OCI-LY1 (cell line): ENCODE results near the gene AANAT.

Experiments
- H2AFZ ChIP-seq: fragments of 200-600 bp; sonication (generic), shearing (Covaris generic); 2 replicates; pipeline ENCODE4 v1.6.0; 2014; ENCODE audit warnings: antibody characterized with exemption, mild to moderate bottlenecking, low read length
- H3F3A ChIP-seq: fragments of 200-600 bp; sonication (generic), shearing (Covaris generic); 2 replicates; pipeline ENCODE4 v1.6.0; 2014; ENCODE audit warnings: mild to moderate bottlenecking, antibody characterized with exemption, low read length, moderate library complexity; ENCODE audit not compliant: insufficient read depth
- H3K27ac ChIP-seq: fragments of 200-600 bp; sonication (generic); 2 replicates; pipeline ENCODE4 v1.5.1; 2014; ENCODE audit warnings: low read length, mixed run types, mild to moderate bottlenecking, low read depth; ENCODE audit not compliant: poor library complexity, severe bottlenecking
- H3K27me3 ChIP-seq: fragments of 200-600 bp; sonication (generic); 2 replicates; pipeline ENCODE4 v1.6.0; 2014; ENCODE audit warnings: antibody characterized with exemption, mild to moderate bottlenecking, low read length, moderate library complexity; ENCODE audit not compliant: insufficient read depth
- H3K36me3 ChIP-seq: fragments of 200-600 bp; sonication (generic); 2 replicates; pipeline ENCODE4 v1.6.1; 2014; ENCODE audit warnings: mild to moderate bottlenecking, antibody characterized with exemption, low read length, moderate library complexity, mixed read lengths; ENCODE audit not compliant: insufficient read depth
- H3K4me1 ChIP-seq: fragments of 200-600 bp; sonication (generic); 2 replicates; pipeline ENCODE4 v1.5.1; 2014; ENCODE audit warnings: mild to moderate bottlenecking, low read length, moderate library complexity; ENCODE audit not compliant: insufficient read depth, severe bottlenecking
- H3K4me2 ChIP-seq: fragments of 200-600 bp; sonication (generic), shearing (Covaris generic); 2 replicates; pipeline ENCODE4 v1.6.1; 2014; ENCODE audit warnings: low read length
- H3K4me3 ChIP-seq: fragments of 200-600 bp; sonication (generic); 2 replicates; pipeline ENCODE4 v1.5.1; 2014; ENCODE audit warnings: low read length, low read depth, mild to moderate bottlenecking, mixed read lengths; ENCODE audit not compliant: poor library complexity, severe bottlenecking
- H3K79me2 ChIP-seq: fragments of 200-600 bp; shearing (Covaris generic); 2 replicates; pipeline ENCODE4 v1.6.1; 2016; ENCODE audit warnings: mixed run types, low read length, mixed read lengths; ENCODE audit not compliant: insufficient read depth
- H3K9ac ChIP-seq: fragments of 200-600 bp; sonication (generic), shearing (Covaris generic); 2 replicates; pipeline ENCODE4 v1.6.1; 2014; ENCODE audit warnings: mild to moderate bottlenecking, low read length, mixed read lengths
- H3K9me2 ChIP-seq: fragments of 200-600 bp; sonication (generic), shearing (Covaris generic); 2 replicates; pipeline ENCODE4 v1.6.1; 2014; ENCODE audit warnings: low read depth, mild to moderate bottlenecking, low read length, mixed read lengths
- H3K9me3 ChIP-seq: fragments of 200-600 bp; shearing (Covaris generic); 2 replicates; pipeline ENCODE4 v1.6.1; 2014; ENCODE audit warnings: low read length, mixed read lengths
- H4K20me1 ChIP-seq: fragments of 200-600 bp; sonication (generic), shearing (Covaris generic); 2 replicates; pipeline ENCODE4 v1.6.0; 2016; ENCODE audit warnings: mild to moderate bottlenecking, low read length; ENCODE audit not compliant: insufficient read depth
- CTCF ChIP-seq: fragments of 200-600 bp; sonication (generic), shearing (Covaris generic); IDR thresholded peaks from 2 replicates; pipeline ENCODE4 v1.5.1; 2017; ENCODE audit warnings: mild to moderate bottlenecking, antibody characterized with exemption, low read length, moderate library complexity, mixed read lengths
- EZH2 ChIP-seq: fragments of 200-600 bp; sonication (generic), shearing (Covaris generic); IDR thresholded peaks from 2 replicates; pipeline ENCODE4 v1.8.0; 2017; ENCODE audit warnings: borderline replicate concordance, mixed run types, mild to moderate bottlenecking, antibody characterized with exemption, low read length, moderate library complexity, mixed read lengths

The AANAT gene

DNA sequence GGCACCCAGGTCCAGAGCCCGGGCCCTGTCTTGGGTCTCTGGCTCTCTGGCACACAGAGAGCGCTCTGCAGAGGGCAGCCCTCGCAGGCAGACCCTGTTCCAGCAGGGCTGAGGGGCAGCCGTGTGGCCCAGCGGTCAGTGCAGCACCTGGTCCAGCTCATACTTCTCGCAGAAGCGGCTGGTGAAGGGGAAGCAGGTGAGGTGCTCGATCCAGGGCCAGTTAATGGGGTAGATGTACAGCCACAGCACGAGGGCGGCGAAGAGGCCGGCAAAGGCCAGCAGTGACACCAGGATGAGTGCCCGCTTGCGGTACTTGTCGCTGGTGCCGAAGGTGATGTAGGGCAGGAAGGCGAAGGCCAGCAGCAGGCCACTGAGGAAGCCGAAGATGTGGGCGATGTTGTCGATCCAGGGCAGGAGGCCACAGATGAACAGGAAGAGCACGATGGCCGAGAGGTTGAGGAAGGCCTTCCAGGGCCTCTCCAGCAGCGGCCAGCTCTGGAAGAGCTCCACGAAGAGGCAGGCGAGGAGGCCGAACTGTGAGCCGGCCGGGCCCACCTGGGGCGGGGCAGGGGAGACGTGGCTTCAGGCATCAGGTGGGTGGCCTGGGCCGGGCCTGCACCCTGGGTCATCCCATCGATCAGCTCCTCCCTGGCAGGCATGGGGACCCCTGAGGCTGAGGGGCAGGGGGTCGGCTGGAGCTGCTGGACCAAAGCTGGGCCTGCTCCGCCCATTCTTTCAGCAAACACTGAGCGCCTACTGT lies 4.3 kb downstream of the AANAT start:
- no peaks in the 10 kb centered on the region for H3K9me3 ChIP-seq
- no peaks in the 10 kb centered on the region for H4K20me1 ChIP-seq
- no peak overlapping the region for H3K27ac ChIP-seq
- H3K4me1 ChIP-seq: no peaks in the 10 kb centered on the region
- no peaks in the 10 kb centered on the region for H3K9me2 ChIP-seq
- peaks cover 5% of the 10 kb centered on the region; the same call in 1 of the 2 replicates for H3K36me3 ChIP-seq
- H3K9ac ChIP-seq: no peak overlapping the region
- H3F3A ChIP-seq: no peaks in the 10 kb centered on the region
- H3K4me2 ChIP-seq: no peak overlapping the region
- no peaks in the 10 kb centered on the region for H3K79me2 ChIP-seq
- H3K4me3 ChIP-seq: no peak overlapping the region
- no peaks in the 10 kb centered on the region for H3K27me3 ChIP-seq
- no peak for TF ChIP-seq CTCF
- no peak for TF ChIP-seq EZH2
- no peak overlapping the region for H2AFZ ChIP-seq

DNA sequence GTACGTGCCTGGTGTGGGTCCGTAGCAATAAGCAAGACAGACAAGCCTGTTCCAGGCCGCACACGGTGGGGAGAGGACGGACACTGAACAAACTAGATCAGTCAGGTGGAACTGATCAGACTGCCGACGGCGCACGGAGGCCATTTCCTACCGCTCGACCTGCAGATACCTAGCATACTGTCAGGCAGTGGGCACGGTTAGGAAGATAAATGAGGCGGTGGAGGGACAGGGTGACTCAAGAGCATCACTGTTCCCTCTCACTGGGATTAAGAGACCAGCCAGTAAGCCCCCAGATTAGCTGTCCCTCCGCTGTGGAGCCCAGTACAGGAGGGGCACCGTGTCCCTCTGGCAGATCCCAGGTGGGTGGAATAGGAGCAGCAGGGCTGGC lies 4.8 kb downstream of the AANAT start:
- no peaks in the 10 kb centered on the region for H4K20me1 ChIP-seq
- H3K4me3 ChIP-seq: no peak overlapping the region
- H3K27me3 ChIP-seq: no peaks in the 10 kb centered on the region
- no peaks in the 10 kb centered on the region for H3F3A ChIP-seq
- peaks cover 5% of the 10 kb centered on the region; the same call in 1 of the 2 replicates for H3K36me3 ChIP-seq
- no peaks in the 10 kb centered on the region for H3K79me2 ChIP-seq
- H3K9me2 ChIP-seq: no peaks in the 10 kb centered on the region
- no peaks in the 10 kb centered on the region for H3K4me1 ChIP-seq
- H2AFZ ChIP-seq: no peak overlapping the region
- H3K4me2 ChIP-seq: no peak overlapping the region
- TF ChIP-seq EZH2: no peak
- no peak for TF ChIP-seq CTCF
- no peak overlapping the region for H3K27ac ChIP-seq
- H3K9ac ChIP-seq: no peak overlapping the region
- H3K9me3 ChIP-seq: no peaks in the 10 kb centered on the region

GRCh38 chr17:76472726-76473125 lies 5.3 kb downstream of the AANAT start:
- Histone ChIP-seq H3K9ac (no peak overlapping the region), H3K9me2 (no peaks in the 10 kb centered on the region), H3K36me3 (peaks cover 5% of the 10 kb centered on the region; the same call in 1 of the 2 replicates), H2AFZ (no peak overlapping the region), H3K27ac (no peak overlapping the region), H3K9me3 (no peaks in the 10 kb centered on the region), H3F3A (no peaks in the 10 kb centered on the region), H3K79me2 (no peaks in the 10 kb centered on the region), H3K4me3 (no peak overlapping the region), H3K27me3 (no peaks in the 10 kb centered on the region), H3K4me2 (no peak overlapping the region), H4K20me1 (no peaks in the 10 kb centered on the region), H3K4me1 (no peaks in the 10 kb centered on the region)
- TF ChIP-seq EZH2 (no peak), CTCF (no peak)
